HCT116 (cell line): ENCODE measurements around the gene GLDN. TPM values are rescaled to one million over a fixed set of nuclear protein-coding genes. Genes with fewer than 3 reads are reported as not detected.

ENCODE experiments used
- ATAC-seq: fragments of 200-7000 bp; cut with Tn5 transposase; 2 replicates; pipeline ENCODE4 v1.9.1; 2020; ENCODE audit warnings: mild to moderate bottlenecking, moderate library complexity
- BruUV-seq: library from RNA; stranded (reverse); fragments of 400-500 nt; replicated peaks from 2 replicates; lab custom pipeline; 2021; lab: Mats Ljungman, UMichigan
- CTCF ChIA-PET: fragments of 300-600 bp; sonication (Branson Sonifier 250); formaldehyde crosslinking; loops from one replicate; lab custom pipeline; 2021; ENCODE audit warnings: antibody characterized with exemption; lab: Charles Lee
- POLR2A ChIA-PET: fragments of 300-600, 350-600 bp; sonication (Branson Sonifier 250); formaldehyde crosslinking; loops from one replicate; lab custom pipeline; 2021; ENCODE audit warnings: antibody characterized with exemption; lab: Charles Lee
- RAD21 ChIA-PET, 2 experiments: fragments of 300-600 bp; sonication (Branson Sonifier 250); formaldehyde crosslinking; loops; one replicate each; lab custom pipeline; 2023; ENCODE audit warnings: low total read pairs in 2 of 2; ENCODE audit not compliant: uncharacterized antibody in 2 of 2, unreplicated experiment in 2 of 2, low non-redundant PET in 1 of 2; lab: Charles Lee
- DNase-seq: peaks from one replicate; pipeline ENCODE4 v3.0.0-alpha.2; 2010; ENCODE audit warnings: low read depth, low spot score
- H2AFZ ChIP-seq: fragments of 200-600 bp; shearing (Covaris generic), sonication (generic); 2 replicates; pipeline ENCODE4 v1.6.1; 2017; ENCODE audit warnings: low read depth, mixed run types, mixed read lengths, antibody characterized with exemption, low read length; ENCODE audit not compliant: poor library complexity, severe bottlenecking
- H3K27ac ChIP-seq: 2 replicates; pipeline ENCODE4 v1.5.1; 2012; ENCODE audit warnings: low read depth, low read length
- H3K27me3 ChIP-seq: fragments of 200-600 bp; sonication (generic); 2 replicates; pipeline ENCODE4 v1.6.1; 2016; ENCODE audit warnings: mixed run types, low read length, mixed read lengths; ENCODE audit not compliant: insufficient read depth
- H3K36me3 ChIP-seq, 2 experiments: fragments of 200-500 bp in 1 of 2; fragments of 200-600 bp in 1 of 2; sonication (Bioruptor generic) in 1 of 2; sonication (generic) in 1 of 2; 2 replicates each; pipeline versions ENCODE4 v1.5.1 to v1.6.1; 2014 to 2016; ENCODE audit warnings: low read length in 2 of 2, inconsistent platforms in 1 of 2, mixed read lengths in 1 of 2, mixed run types in 1 of 2; ENCODE audit not compliant: insufficient read depth in 2 of 2, control insufficient read depth in 1 of 2
- H3K4me1 ChIP-seq, 2 experiments: fragments of 200-600 bp in 1 of 2; sonication (generic) in 1 of 2; 2 replicates each; pipeline versions ENCODE4 v1.5.1 to v1.6.1; 2012 to 2017; ENCODE audit warnings: low read length in 2 of 2, inconsistent platforms in 1 of 2, mild to moderate bottlenecking in 1 of 2, mixed read lengths in 1 of 2, mixed run types in 1 of 2, moderate library complexity in 1 of 2; ENCODE audit not compliant: insufficient read depth in 2 of 2, control insufficient read depth in 1 of 2
- H3K4me2 ChIP-seq: fragments of 200-600 bp; sonication (generic); 2 replicates; pipeline ENCODE4 v1.6.1; 2017; ENCODE audit warnings: mixed run types, low read length, mixed read lengths
- H3K4me3 ChIP-seq, 2 experiments: fragments of 200-600 bp in 1 of 2; sonication (generic) in 1 of 2; replicated peaks in 1 of 2; 2 replicates each; pipeline ENCODE4 v1.5.1; 2011 to 2016; ENCODE audit warnings: low read length in 2 of 2, control low read depth in 1 of 2, low read depth in 1 of 2, mild to moderate bottlenecking in 1 of 2, mixed read lengths in 1 of 2, mixed run types in 1 of 2
- H3K79me2 ChIP-seq: fragments of 200-600 bp; sonication (generic); 2 replicates; pipeline ENCODE4 v1.6.1; 2017; ENCODE audit warnings: mild to moderate bottlenecking, mixed run types, low read length, moderate library complexity, mixed read lengths; ENCODE audit not compliant: insufficient read depth
- H3K9ac ChIP-seq: fragments of 200-600 bp; sonication (generic); 2 replicates; pipeline ENCODE4 v1.6.1; 2016; ENCODE audit warnings: low read length, mixed read lengths
- H3K9me2 ChIP-seq: fragments of 200-600 bp; sonication (generic), shearing (Covaris generic); 2 replicates; pipeline ENCODE4 v1.6.1; 2017; ENCODE audit warnings: mixed run types, mild to moderate bottlenecking, moderate library complexity; ENCODE audit not compliant: insufficient read depth
- H3K9me3 ChIP-seq, 2 experiments: fragments of 200-500 bp in 1 of 2; fragments of 200-600 bp in 1 of 2; sonication (Bioruptor generic) in 1 of 2; sonication (generic) in 1 of 2; 2 replicates each; pipeline ENCODE4 v1.6.1; 2014 to 2017; ENCODE audit warnings: low read length in 2 of 2, mixed read lengths in 2 of 2, inconsistent platforms in 1 of 2, low read depth in 1 of 2, mild to moderate bottlenecking in 1 of 2, mixed run types in 1 of 2, moderate library complexity in 1 of 2; ENCODE audit not compliant: control insufficient read depth in 1 of 2, insufficient read depth in 1 of 2
- H4K20me1 ChIP-seq: fragments of 200-600 bp; sonication (generic), shearing (Covaris generic); 2 replicates; pipeline ENCODE4 v1.6.1; 2017; ENCODE audit warnings: mixed run types, mild to moderate bottlenecking, moderate library complexity; ENCODE audit not compliant: insufficient read depth
- CEBPB ChIP-seq: IDR thresholded peaks from 2 replicates; pipeline ENCODE4 v1.6.1; 2012; ENCODE audit warnings: low read depth
- EZH2 ChIP-seq: fragments of 200-600 bp; sonication (generic); IDR thresholded peaks from 2 replicates; pipeline ENCODE4 v1.6.1; 2017; ENCODE audit warnings: antibody characterized with exemption, mixed run types
- EZH2phosphoT487 ChIP-seq: fragments of 200-600 bp; IDR thresholded peaks from 2 replicates; pipeline ENCODE4 v1.6.1; 2018; ENCODE audit warnings: antibody characterized with exemption, borderline replicate concordance
- REST ChIP-seq: IDR thresholded peaks from 2 replicates; pipeline ENCODE4 v1.6.1; 2012; ENCODE audit warnings: low read depth
- SIN3A ChIP-seq: IDR thresholded peaks from 2 replicates; pipeline ENCODE4 v1.6.1; 2012; ENCODE audit warnings: low read depth
- TCF7L2 ChIP-seq: IDR thresholded peaks from 2 replicates; pipeline ENCODE4 v1.7.0; 2011; ENCODE audit warnings: borderline replicate concordance, inconsistent platforms; ENCODE audit not compliant: insufficient read depth, insufficient read length; ENCODE audit errors: extremely low read depth
- ZNF274 ChIP-seq: fragments of 200-500 bp; sonication (Bioruptor generic); IDR thresholded peaks from 2 replicates; pipeline ENCODE4 v1.6.1; 2014; ENCODE audit warnings: mild to moderate bottlenecking, low read depth, low read length, inconsistent platforms
- intact Hi-C: fragments of 100-400 bp; cut with micrococcal nuclease; formaldehyde crosslinking; loops from 2 replicates; pipeline ENCODE4 v1.10.0; 2022
- total RNA-seq: library from RNA; stranded (reverse); gene quantifications from one replicate; pipeline ENCODE4 v1.2.1, GENCODE V29; 2021; ENCODE audit not compliant: unreplicated experiment

GLDN gene
- total RNA-seq, 1 experiment from 2014 or later: 3.0 TPM

DNA sequence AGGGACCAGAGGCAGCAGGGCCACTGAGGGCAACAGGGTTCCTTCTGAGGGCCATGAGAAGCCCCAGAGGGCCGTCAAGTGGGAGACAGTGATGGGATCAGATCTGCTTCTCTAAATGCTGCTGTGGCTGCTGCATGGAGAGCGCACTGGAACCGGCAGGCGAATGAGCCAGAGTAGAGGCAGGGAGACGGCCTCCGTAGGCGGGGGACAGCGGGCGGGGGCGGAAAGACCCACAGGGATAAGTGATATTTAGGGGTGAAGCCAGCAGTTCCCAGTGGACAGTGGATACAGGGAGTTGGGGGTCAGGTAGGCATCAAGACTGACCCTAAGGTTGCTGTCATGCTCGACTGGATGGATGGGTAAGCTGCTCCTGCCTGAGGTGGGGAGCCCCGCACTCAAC is 45.0 kb downstream of the GLDN start:
- CTCF ChIA-PET: no interaction called here
- Histone ChIP-seq H3K36me3 (no peaks in the 10 kb centered on the region), H3K9me2 (no peaks in the 10 kb centered on the region), H3K4me3 (no peak overlapping the region), H3K4me2 (no peak overlapping the region), H3K9me3 (no peaks in the 10 kb centered on the region), H3K4me1 (no peaks in the 10 kb centered on the region), H2AFZ (no peak overlapping the region), H3K79me2 (no peaks in the 10 kb centered on the region), H3K9ac (no peak overlapping the region), H4K20me1 (no peaks in the 10 kb centered on the region), H3K27me3 (no peaks in the 10 kb centered on the region), H3K27ac (no peak overlapping the region)
- RAD21 ChIA-PET: no interaction called here
- ATAC-seq (no peak), DNase-seq (no peak)
- BruUV-seq: no TSS peak
- intact Hi-C loops: no loop called here
- TF ChIP-seq ZNF274 (no peak), TCF7L2 (no peak), REST (no peak), EZH2phosphoT487 (no peak), EZH2 (no peak), CEBPB (no peak), SIN3A (no peak)
- POLR2A ChIA-PET: no interaction called here
